Muscle layer of colon (tissue), 2 donors: ENCODE results near the gene ABCC3.
A peak's percentile ranks its signal among the peaks of the same experiment; 100 is the strongest.

Experiments used
- H3K27ac ChIP-seq: one replicate; pipeline ENCODE4 v1.7.0; 2013; ENCODE audit warnings: low read depth, mild to moderate bottlenecking, low read length, moderate library complexity
- H3K27me3 ChIP-seq, 2 donors: one replicate each; pipeline ENCODE4 v1.7.0; 2013; ENCODE audit warnings: low read length in 2 of 2, mild to moderate bottlenecking in 2 of 2; ENCODE audit not compliant: insufficient read depth in 2 of 2, control insufficient read depth in 1 of 2
- H3K36me3 ChIP-seq: one replicate; pipeline ENCODE4 v1.7.0; 2013; ENCODE audit warnings: mild to moderate bottlenecking, low read length; ENCODE audit not compliant: insufficient read depth
- H3K4me1 ChIP-seq: one replicate; pipeline ENCODE4 v1.7.0; 2013; ENCODE audit warnings: mild to moderate bottlenecking, low read length; ENCODE audit not compliant: insufficient read depth
- H3K4me3 ChIP-seq, 2 donors: one replicate each; pipeline ENCODE4 v1.7.0; 2013; ENCODE audit warnings: low read length in 2 of 2, low read depth in 1 of 2, mild to moderate bottlenecking in 1 of 2, moderate library complexity in 1 of 2
- H3K9ac ChIP-seq: one replicate; pipeline ENCODE4 v1.7.0; 2013; ENCODE audit warnings: low read length
- H3K9me3 ChIP-seq: one replicate; pipeline ENCODE4 v1.7.0; 2013; ENCODE audit warnings: mild to moderate bottlenecking, low read length
- donor health status: abdominal sarcoma.
- donor health status: Adenocarcinoma of cecum.

Gene ABCC3

DNA sequence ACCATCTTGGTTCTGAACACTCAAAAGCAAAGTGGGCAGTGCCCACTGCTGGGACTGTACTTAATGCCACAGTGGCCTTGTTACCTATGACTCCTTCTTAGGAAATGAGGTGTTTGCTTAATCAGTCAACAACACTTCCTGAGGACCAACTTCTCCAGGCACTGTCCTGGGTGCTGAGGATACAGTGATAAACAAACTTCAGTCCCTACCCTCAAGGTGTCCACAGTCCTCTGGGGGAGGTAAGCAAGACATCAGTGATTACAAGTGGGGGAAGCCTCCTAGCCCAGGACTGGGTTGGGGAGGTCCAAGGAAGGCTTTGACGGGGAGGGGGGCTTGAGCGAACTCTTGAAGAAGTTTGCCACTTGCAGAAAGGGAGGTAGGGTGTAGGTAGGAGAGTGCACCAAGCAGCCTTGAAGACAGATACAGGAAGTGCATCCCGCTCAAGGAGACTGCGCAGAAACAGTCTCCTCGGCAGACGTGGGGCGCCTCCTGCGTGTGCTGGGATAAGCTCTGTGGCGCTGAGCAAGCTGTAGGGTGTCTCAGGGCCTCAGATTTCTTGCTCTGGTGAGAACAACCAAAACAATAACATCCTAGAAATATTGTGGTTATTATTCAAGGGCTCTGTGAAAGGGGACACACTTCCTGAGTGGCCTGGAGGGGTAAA is 2.6 kb upstream of the ABCC3 start:
- Histone ChIP-seq H3K27ac (no peak overlapping the region), H3K4me1 (peaks cover 12% of the 10 kb centered on the region), H3K36me3 (no peaks in the 10 kb centered on the region), H3K9me3 (no peaks in the 10 kb centered on the region), H3K27me3 (peaks cover 25 to 33% of the 10 kb centered on the region in 2 donors), H3K4me3 (no peak overlapping the region), H3K9ac (no peak overlapping the region)

GRCh38 chr17:50632637-50633036 is 2.0 kb upstream of the ABCC3 start:
- Histone ChIP-seq H3K4me1 (peaks cover 12% of the 10 kb centered on the region), H3K27me3 (peaks cover 25 to 33% of the 10 kb centered on the region in 2 donors), H3K9ac (no peak overlapping the region)

GRCh38 chr17:50633683-50634082 is 998 bp upstream of the ABCC3 start:
- Histone ChIP-seq H3K27ac (no peak overlapping the region), H3K36me3 (no peaks in the 10 kb centered on the region), H3K9me3 (no peaks in the 10 kb centered on the region), H3K27me3 (peaks cover 18 to 33% of the 10 kb centered on the region in 2 donors), H3K4me1 (peaks cover 15% of the 10 kb centered on the region), H3K4me3 (no peak overlapping the region), H3K9ac (no peak overlapping the region)

More at GRCh38 chr17:50632637-50633036, 2.0 kb upstream of the ABCC3 start:
- Histone ChIP-seq H3K27ac (no peak overlapping the region), H3K9me3 (no peaks in the 10 kb centered on the region), H3K4me3 (no peak overlapping the region), H3K36me3 (no peaks in the 10 kb centered on the region)

DNA sequence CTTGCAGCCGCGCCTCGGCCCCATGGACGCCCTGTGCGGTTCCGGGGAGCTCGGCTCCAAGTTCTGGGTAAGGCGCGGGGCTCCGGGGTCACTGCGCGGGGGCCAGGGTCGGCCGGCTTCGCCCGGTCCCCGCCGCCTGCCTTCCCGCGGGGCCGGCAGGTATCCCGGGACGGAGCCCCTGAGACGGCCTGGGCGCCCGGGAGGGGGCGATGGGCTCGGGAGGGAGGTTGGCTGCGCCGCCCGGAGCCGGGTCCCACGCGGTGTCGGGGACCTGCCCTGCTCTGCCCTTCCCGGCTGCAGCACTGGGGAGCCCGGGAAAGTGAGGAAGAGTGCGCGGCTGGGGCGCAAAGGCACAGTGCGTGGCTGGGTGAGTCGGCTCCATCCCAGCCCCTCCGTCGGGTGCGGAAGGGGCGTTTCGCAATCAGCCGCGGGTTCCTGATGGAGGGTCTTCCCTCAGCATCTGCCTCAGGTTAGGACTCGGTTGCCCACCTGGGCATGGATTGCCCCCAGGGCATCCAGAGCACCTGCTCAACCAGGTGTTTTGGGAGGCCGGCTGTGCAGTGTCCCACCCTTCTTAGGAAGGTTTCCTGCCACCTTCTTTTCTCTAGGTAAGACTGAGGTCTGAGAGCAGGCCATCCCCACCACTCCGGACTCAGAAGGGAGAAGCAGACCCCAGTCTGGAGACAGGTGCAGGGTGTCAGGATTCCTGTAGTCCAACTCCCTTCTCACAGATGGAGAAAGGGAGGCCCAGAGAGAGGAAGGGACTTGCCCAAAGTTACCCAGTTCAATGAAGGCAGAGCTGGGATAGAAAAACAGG is 442 bp downstream of the ABCC3 start:
- Histone ChIP-seq H3K27me3 (peaks cover 18 to 29% of the 10 kb centered on the region in 2 donors), H3K9me3 (no peaks in the 10 kb centered on the region), H3K27ac (no peak overlapping the region), H3K36me3 (no peaks in the 10 kb centered on the region), H3K4me1 (peaks cover 25% of the 10 kb centered on the region), H3K9ac (no peak overlapping the region), H3K4me3 (peak overlapping the region; percentile 16 to 26)

DNA sequence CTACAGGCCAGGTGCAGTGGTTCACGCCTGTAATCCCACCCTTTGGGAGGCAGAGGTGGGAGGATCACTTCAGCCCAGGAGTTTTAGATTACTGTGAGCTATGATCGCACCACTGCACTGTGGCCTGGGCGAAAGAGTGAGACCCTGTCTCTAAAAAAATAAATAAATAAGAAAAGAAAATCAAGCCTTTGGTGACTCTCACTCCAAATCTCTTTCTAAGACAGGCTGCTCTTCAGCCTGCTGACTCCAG is 976 bp downstream of the ABCC3 start:
- Histone ChIP-seq H3K27ac (no peak overlapping the region), H3K4me1 (peaks cover 25% of the 10 kb centered on the region), H3K9ac (no peak overlapping the region), H3K27me3 (peaks cover 18 to 29% of the 10 kb centered on the region in 2 donors), H3K4me3 (no peak overlapping the region), H3K36me3 (no peaks in the 10 kb centered on the region), H3K9me3 (no peaks in the 10 kb centered on the region)

DNA sequence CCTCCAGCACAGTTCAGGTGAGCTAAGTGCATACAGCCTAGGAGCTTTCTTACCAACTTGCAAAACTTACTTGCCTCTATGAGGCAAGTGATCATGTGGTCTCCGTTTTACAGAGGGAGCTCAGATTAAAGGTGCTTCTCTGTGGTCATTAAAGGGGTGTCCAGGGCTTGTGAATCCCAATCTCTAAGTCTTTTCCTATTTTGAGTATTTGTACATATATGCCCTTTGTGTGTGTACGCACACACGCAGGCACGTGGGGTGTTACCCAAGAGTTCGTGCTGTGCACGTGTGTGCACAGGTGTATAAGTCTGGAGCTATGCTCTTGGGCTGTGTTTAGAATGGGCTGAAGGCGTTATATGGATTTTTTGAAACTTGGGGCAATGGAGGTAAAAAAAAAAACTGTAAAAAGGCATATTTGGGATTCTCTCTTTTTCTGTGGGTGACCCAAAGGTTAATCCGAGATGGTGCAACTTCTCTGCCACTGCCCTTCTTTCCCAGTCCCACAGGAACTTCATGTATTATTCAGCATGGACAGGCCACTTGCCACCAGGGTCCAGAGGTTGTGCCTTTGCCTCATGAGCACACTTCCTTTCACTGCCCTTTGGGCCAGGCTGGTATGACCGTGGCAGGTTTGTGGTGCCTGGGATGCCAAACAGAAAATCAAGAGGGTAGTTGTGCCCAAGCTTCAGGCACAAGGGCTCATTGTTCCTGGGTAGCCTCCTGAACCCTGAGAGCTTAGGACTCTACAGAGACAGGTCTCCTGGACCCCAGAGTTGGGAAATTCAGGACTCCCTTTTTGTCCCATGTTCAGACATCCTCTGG is 1.5 kb downstream of the ABCC3 start:
- H3K27me3 ChIP-seq = peaks cover 18 to 29% of the 10 kb centered on the region in 2 donors
- H3K36me3 ChIP-seq = no peaks in the 10 kb centered on the region
- no peak overlapping the region for H3K27ac ChIP-seq
- H3K9ac ChIP-seq = no peak overlapping the region
- no peak overlapping the region for H3K4me3 ChIP-seq
- H3K4me1 ChIP-seq = peaks cover 25% of the 10 kb centered on the region
- H3K9me3 ChIP-seq = no peaks in the 10 kb centered on the region

- H3K27me3 ChIP-seq = peaks cover 18 to 29% of the 10 kb centered on the region in 2 donors
- H3K36me3 ChIP-seq = no peaks in the 10 kb centered on the region
- no peak overlapping the region for H3K4me3 ChIP-seq
- H3K9me3 ChIP-seq = no peaks in the 10 kb centered on the region
- no peak overlapping the region for H3K9ac ChIP-seq
- H3K4me1 ChIP-seq = peaks cover 25% of the 10 kb centered on the region
- H3K27ac ChIP-seq = no peak overlapping the region
Observed at GRCh38 chr17:50636804-50637195, 2.1 kb downstream of the ABCC3 start.

- Histone ChIP-seq H3K9ac (no peak overlapping the region), H3K4me3 (no peak overlapping the region), H3K27ac (no peak overlapping the region), H3K9me3 (no peaks in the 10 kb centered on the region), H3K27me3 (peaks cover 18 to 29% of the 10 kb centered on the region in 2 donors), H3K36me3 (no peaks in the 10 kb centered on the region), H3K4me1 (peaks cover 25% of the 10 kb centered on the region)
Observed at GRCh38 chr17:50637829-50638605, 3.3 kb downstream of the ABCC3 start.

DNA sequence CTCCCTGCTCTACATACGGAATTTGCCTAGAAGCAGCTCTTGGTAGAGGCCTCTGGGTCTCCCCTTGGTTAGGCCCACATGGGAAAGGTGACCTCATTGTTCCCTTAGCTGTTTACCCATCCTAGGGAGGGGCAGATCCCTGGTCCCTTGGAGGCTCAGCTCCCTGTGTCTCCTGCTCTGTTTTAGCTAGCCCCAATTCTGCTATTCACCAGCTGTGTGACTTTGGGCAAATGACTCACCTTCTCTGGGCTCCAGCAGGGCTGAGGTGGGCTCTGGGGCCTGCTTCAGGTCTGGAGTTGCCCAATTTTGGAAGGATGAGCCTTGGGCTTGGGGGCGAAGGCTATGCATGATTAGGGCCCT is 3.9 kb downstream of the ABCC3 start:
- no peaks in the 10 kb centered on the region for H3K36me3 ChIP-seq
- H3K27me3 ChIP-seq = peaks cover 18 to 29% of the 10 kb centered on the region in 2 donors
- H3K4me3 ChIP-seq = no peak overlapping the region
- no peak overlapping the region for H3K9ac ChIP-seq
- H3K27ac ChIP-seq = no peak overlapping the region
- H3K9me3 ChIP-seq = no peaks in the 10 kb centered on the region
- peaks cover 25% of the 10 kb centered on the region for H3K4me1 ChIP-seq

GRCh38 chr17:50638966-50639713 is 4.5 kb downstream of the ABCC3 start:
- no peaks in the 10 kb centered on the region for H3K36me3 ChIP-seq
- H3K27ac ChIP-seq = no peak overlapping the region
- H3K9ac ChIP-seq = no peak overlapping the region
- H3K27me3 ChIP-seq = peaks cover 15 to 27% of the 10 kb centered on the region in 2 donors
- H3K9me3 ChIP-seq = no peaks in the 10 kb centered on the region
- no peak overlapping the region for H3K4me3 ChIP-seq
- peaks cover 24% of the 10 kb centered on the region for H3K4me1 ChIP-seq
